ENCODE results near the gene NMRK2.

DNA sequence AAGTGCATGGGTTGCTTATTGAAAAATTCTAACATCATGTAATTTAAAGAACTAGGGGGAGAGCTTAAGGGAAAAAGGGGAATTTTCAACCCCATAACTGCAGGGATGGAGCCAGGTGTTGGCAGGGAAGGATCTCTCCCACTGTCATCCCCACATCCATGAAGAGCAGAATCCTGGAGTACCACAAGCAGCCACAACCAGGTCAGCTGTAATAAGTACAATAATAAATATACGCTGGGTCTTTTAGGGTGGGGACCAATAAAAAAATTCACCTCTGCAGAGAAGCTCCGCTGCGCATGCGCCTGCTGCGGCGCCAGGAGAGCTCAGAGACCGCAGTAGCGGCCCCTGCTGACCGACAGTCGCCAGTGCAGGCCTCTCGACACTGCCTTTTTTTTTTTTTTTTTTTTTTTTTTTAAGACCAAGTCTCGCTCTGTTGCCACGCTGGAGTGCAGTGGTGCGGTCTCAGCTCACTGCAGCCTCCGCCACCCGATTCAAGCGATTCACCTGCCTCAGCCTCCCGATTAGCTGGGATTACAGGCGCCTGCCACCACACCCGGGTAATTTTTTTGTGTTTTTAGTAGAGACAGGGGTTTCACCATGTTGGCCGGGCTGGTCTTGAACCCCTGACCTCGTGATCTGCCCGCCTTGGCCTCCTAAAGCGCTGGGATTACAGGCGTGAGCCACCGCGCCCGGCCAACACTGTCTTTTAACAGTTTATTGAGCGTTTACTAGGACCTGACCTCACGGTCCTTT is 54.9 kb downstream of the NMRK2 start:
- TF ChIP-seq, protein P1, sequence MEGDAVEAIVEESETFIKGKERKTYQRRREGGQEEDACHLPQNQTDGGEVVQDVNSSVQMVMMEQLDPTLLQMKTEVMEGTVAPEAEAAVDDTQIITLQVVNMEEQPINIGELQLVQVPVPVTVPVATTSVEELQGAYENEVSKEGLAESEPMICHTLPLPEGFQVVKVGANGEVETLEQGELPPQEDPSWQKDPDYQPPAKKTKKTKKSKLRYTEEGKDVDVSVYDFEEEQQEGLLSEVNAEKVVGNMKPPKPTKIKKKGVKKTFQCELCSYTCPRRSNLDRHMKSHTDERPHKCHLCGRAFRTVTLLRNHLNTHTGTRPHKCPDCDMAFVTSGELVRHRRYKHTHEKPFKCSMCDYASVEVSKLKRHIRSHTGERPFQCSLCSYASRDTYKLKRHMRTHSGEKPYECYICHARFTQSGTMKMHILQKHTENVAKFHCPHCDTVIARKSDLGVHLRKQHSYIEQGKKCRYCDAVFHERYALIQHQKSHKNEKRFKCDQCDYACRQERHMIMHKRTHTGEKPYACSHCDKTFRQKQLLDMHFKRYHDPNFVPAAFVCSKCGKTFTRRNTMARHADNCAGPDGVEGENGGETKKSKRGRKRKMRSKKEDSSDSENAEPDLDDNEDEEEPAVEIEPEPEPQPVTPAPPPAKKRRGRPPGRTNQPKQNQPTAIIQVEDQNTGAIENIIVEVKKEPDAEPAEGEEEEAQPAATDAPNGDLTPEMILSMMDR (IDR thresholded peaks at IDR 0.05), result peak; percentile 83
- no peak for TF ChIP-seq EZH2 (IDR thresholded peaks at IDR 0.05; ENCODE audit: borderline replicate concordance, insufficient read depth, low read depth, low read length, poor library complexity, severe bottlenecking)
